SK-N-SH (cell line): ENCODE measurements around the gene RPE65. TPM values are rescaled to one million over a fixed set of nuclear protein-coding genes. Genes with fewer than 3 reads are reported as not detected.
"Not testable (repeated sequence)": the region's sequence is repeated elsewhere in the genome, so short reads cannot be mapped to it uniquely, and the experiment has no call there.

ENCODE experiments used
- CTCF ChIA-PET: fragments of 300-600, 350-600 bp; formaldehyde crosslinking; extraction: SDS; loops from one replicate; lab custom pipeline; 2021; lab: Yijun Ruan, JAX
- POLR2A ChIA-PET: fragments of 350-600 bp; sonication (Branson Sonifier 250); formaldehyde crosslinking; extraction: SDS; loops from one replicate; lab custom pipeline; 2020; ENCODE audit warnings: antibody characterized with exemption, inconsistent platforms; lab: Yijun Ruan, JAX
- DNase-seq: peaks from one replicate; pipeline ENCODE4 v3.0.0; 2012
- H2AFZ ChIP-seq: fragments of 200-600 bp; sonication (generic); 2 replicates; pipeline ENCODE4 v1.8.1; 2016; ENCODE audit warnings: antibody characterized with exemption, mild to moderate bottlenecking, low read depth
- H3F3A ChIP-seq: fragments of 200-600 bp; sonication (generic); replicated peaks from 2 replicates; pipeline ENCODE3; 2016; ENCODE audit warnings: antibody characterized with exemption, mild to moderate bottlenecking; ENCODE audit not compliant: insufficient read depth
- H3K27ac ChIP-seq, 2 experiments: fragments of 200-500 bp in 1 of 2; fragments of 200-600 bp in 1 of 2; sonication (Bioruptor generic) in 1 of 2; sonication (generic), shearing (Covaris generic) in 1 of 2; 2 replicates each; pipeline versions ENCODE4 v1.5.1 to v1.6.1; 2014 to 2016; ENCODE audit warnings: low read depth in 2 of 2, inconsistent platforms in 1 of 2, low read length in 1 of 2, mild to moderate bottlenecking in 1 of 2, mixed read lengths in 1 of 2
- H3K27me3 ChIP-seq: fragments of 200-600 bp; sonication (generic), shearing (Covaris generic); 2 replicates; pipeline ENCODE4 v1.6.1; 2016; ENCODE audit warnings: mixed run types; ENCODE audit not compliant: insufficient read depth
- H3K36me3 ChIP-seq, 2 experiments: fragments of 200-500 bp in 1 of 2; fragments of 200-600 bp in 1 of 2; sonication (Bioruptor generic) in 1 of 2; sonication (generic) in 1 of 2; replicated peaks in 1 of 2; 2 replicates each; pipeline versions ENCODE3 to v1.5.1; 2014 to 2016; ENCODE audit warnings: low read length in 1 of 2, mild to moderate bottlenecking in 1 of 2; ENCODE audit not compliant: insufficient read depth in 2 of 2, control insufficient read depth in 1 of 2
- H3K4me1 ChIP-seq, 2 experiments: fragments of 200-500 bp in 1 of 2; fragments of 200-600 bp in 1 of 2; sonication (Bioruptor generic) in 1 of 2; sonication (generic), shearing (Covaris generic) in 1 of 2; 2 replicates each; pipeline versions ENCODE4 v1.5.1 to v1.6.1; 2014 to 2016; ENCODE audit warnings: low read depth in 1 of 2, low read length in 1 of 2, mixed run types in 1 of 2; ENCODE audit not compliant: insufficient read depth in 2 of 2, control insufficient read depth in 1 of 2
- H3K4me2 ChIP-seq: fragments of 200-600 bp; sonication (generic), shearing (Covaris generic); 2 replicates; pipeline ENCODE4 v1.6.1; 2017; ENCODE audit warnings: mixed run types
- H3K4me3 ChIP-seq, 2 experiments: fragments of 200-500 bp in 1 of 2; fragments of 200-600 bp in 1 of 2; sonication (Bioruptor generic) in 1 of 2; sonication (generic), shearing (Covaris generic) in 1 of 2; 2 replicates each; pipeline versions ENCODE4 v1.5.1 to v1.8.1; 2014 to 2016; ENCODE audit warnings: low read depth in 2 of 2, inconsistent platforms in 1 of 2, low read length in 1 of 2, mild to moderate bottlenecking in 1 of 2, mixed read lengths in 1 of 2, moderate library complexity in 1 of 2
- H3K79me2 ChIP-seq: fragments of 200-600 bp; sonication (generic); 2 replicates; pipeline ENCODE4 v1.8.1; 2017; ENCODE audit warnings: mild to moderate bottlenecking; ENCODE audit not compliant: insufficient read depth
- H3K9ac ChIP-seq: fragments of 200-600 bp; sonication (generic); 2 replicates; pipeline ENCODE4 v1.6.1; 2017; ENCODE audit warnings: mixed run types
- H3K9me2 ChIP-seq: fragments of 200-600 bp; sonication (generic); 2 replicates; pipeline ENCODE4 v1.6.1; 2017; ENCODE audit warnings: mixed run types
- H3K9me3 ChIP-seq: fragments of 200-600 bp; sonication (generic); 2 replicates; pipeline ENCODE4 v1.6.1; 2017; ENCODE audit warnings: mixed run types, mild to moderate bottlenecking, moderate library complexity
- H4K20me1 ChIP-seq: fragments of 200-600 bp; sonication (generic); 2 replicates; pipeline ENCODE4 v1.6.1; 2017; ENCODE audit warnings: mild to moderate bottlenecking, mixed run types; ENCODE audit not compliant: insufficient read depth
- ELF1 ChIP-seq: IDR thresholded peaks from 2 replicates; pipeline ENCODE4 v1.4.0; 2012
- EP300 ChIP-seq, 2 experiments: IDR thresholded peaks; 2 replicates each; pipeline versions ENCODE4 v1.4.0 to v1.6.1; 2012; ENCODE audit warnings: borderline replicate concordance in 1 of 2, low read depth in 1 of 2, low read length in 1 of 2
- EZH2phosphoT487 ChIP-seq: fragments of 200-600 bp; sonication (generic); IDR thresholded peaks from 2 replicates; pipeline ENCODE4 v1.6.1; 2017; ENCODE audit warnings: low read depth, mixed run types, mild to moderate bottlenecking, antibody characterized with exemption, moderate library complexity, borderline replicate concordance
- FOSL2 ChIP-seq: IDR thresholded peaks from 2 replicates; pipeline ENCODE4 v1.4.0; 2012; ENCODE audit warnings: low read depth, mild to moderate bottlenecking, moderate library complexity, borderline replicate concordance
- FOXJ3 ChIP-seq: sonication (generic); formaldehyde crosslinking; IDR thresholded peaks from 2 replicates; pipeline ENCODE4 v1.5.1; 2020; ENCODE audit warnings: mild to moderate bottlenecking, missing genetic modification reagents
- FOXM1 ChIP-seq: IDR thresholded peaks from 2 replicates; pipeline ENCODE4 v1.4.0; 2012; ENCODE audit warnings: low read depth, mild to moderate bottlenecking
- GABPA ChIP-seq: IDR thresholded peaks from 2 replicates; pipeline ENCODE4 v1.4.0; 2012; ENCODE audit warnings: low read depth, mild to moderate bottlenecking
- GATA2 ChIP-seq: sonication (generic); formaldehyde crosslinking; IDR thresholded peaks from 2 replicates; pipeline ENCODE4 v1.5.0; 2020; ENCODE audit warnings: mild to moderate bottlenecking, missing genetic modification reagents
- JUND ChIP-seq: IDR thresholded peaks from 2 replicates; pipeline ENCODE4 v1.4.0; 2012
- MEF2A ChIP-seq: IDR thresholded peaks from 2 replicates; pipeline ENCODE4 v1.4.0; 2012; ENCODE audit warnings: low read depth, borderline replicate concordance
- NRF1 ChIP-seq: IDR thresholded peaks from 2 replicates; pipeline ENCODE4 v1.6.1; 2012; ENCODE audit warnings: low read depth, mild to moderate bottlenecking, low read length
- POLR2AphosphoS5 ChIP-seq: IDR thresholded peaks from 2 replicates; pipeline ENCODE4 v1.6.1; 2012; ENCODE audit warnings: low read depth, low read length
- RAD21 ChIP-seq: IDR thresholded peaks from 2 replicates; pipeline ENCODE4 v1.6.1; 2012; ENCODE audit warnings: mild to moderate bottlenecking, low read length
- RFX5 ChIP-seq: IDR thresholded peaks from 2 replicates; pipeline ENCODE4 v1.6.1; 2012; ENCODE audit warnings: mild to moderate bottlenecking, improper control_type of control experiment, low read length
- RXRA ChIP-seq: IDR thresholded peaks from 2 replicates; pipeline ENCODE4 v1.4.0; 2012; ENCODE audit warnings: low read depth, mild to moderate bottlenecking, borderline replicate concordance
- SIN3A ChIP-seq: IDR thresholded peaks from 2 replicates; pipeline ENCODE4 v1.6.1; 2012; ENCODE audit warnings: low read depth, mild to moderate bottlenecking, low read length, moderate library complexity, borderline replicate concordance
- SMC3 ChIP-seq: IDR thresholded peaks from 2 replicates; pipeline ENCODE4 v1.6.1; 2012; ENCODE audit warnings: low read depth, low read length, improper control_type of control experiment
- YY1 ChIP-seq: IDR thresholded peaks from 2 replicates; pipeline ENCODE4 v1.4.0; 2012; ENCODE audit warnings: low read depth, mild to moderate bottlenecking
- WGBS: methylation state at CpG from one replicate; pipeline ENCODE4 v1.1.6; 2017; ENCODE audit warnings: low lambda C conversion rate; 5-methylcytosine and 5-hydroxymethylcytosine counted together
- polyA plus RNA-seq, 3 experiments: library from polyadenylated mRNA; depleted of rRNA; stranded (reverse); fragments of >200 nt; gene quantifications; 2 replicates each; pipeline ENCODE4 v1.2.3, GENCODE V29; 2012
- TF ChIP-seq, protein P1 (sequence below): IDR thresholded peaks from 2 replicates; pipeline ENCODE4 v1.4.0; 2012; ENCODE audit warnings: low read depth
- TF ChIP-seq, protein P2 (sequence below): fragments of 200-600 bp; sonication (generic); IDR thresholded peaks from 2 replicates; pipeline ENCODE4 v1.6.1; 2017; ENCODE audit warnings: antibody characterized with exemption, mild to moderate bottlenecking, moderate library complexity
- TF ChIP-seq, protein P3 (sequence below): fragments of 150-350 bp; IDR thresholded peaks from 2 replicates; pipeline ENCODE4 v1.6.1; 2016; ENCODE audit warnings: mild to moderate bottlenecking, low read depth, low read length
- TF ChIP-seq, protein P4 (sequence below): IDR thresholded peaks from 2 replicates; pipeline ENCODE4 v1.4.0; 2012; ENCODE audit warnings: low read depth, borderline replicate concordance

Gene RPE65
- polyA plus RNA-seq, 1 of the 3 experiments (the other 2 are of a cell fraction): 0.02 TPM

DNA sequence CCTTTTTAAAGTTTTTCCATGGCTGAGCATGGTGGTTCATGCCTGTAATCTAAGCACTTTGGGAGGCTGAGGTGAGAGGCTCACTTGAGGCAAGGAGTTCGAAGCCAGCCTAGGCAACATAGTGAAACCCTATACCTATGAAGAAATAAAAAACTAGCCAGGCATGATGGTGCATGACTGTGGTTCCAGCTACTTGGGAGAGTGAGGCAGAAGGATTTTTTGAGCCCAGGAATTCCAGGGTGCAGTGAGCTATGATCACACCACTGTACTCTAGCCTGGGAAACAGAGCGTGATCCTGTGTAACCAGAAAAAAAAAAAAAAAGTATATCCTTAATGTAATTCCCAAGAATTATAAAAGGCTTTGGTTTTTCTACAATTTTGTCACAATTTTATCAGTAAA, 29.7 kb upstream of the RPE65 start:
- Histone ChIP-seq H3K27ac (no peak overlapping the region), H3K36me3 (peaks cover 49% of the 10 kb centered on the region in 2 experiments), H2AFZ (no peak overlapping the region), H3F3A (no peaks in the 10 kb centered on the region), H3K9me2 (no peaks in the 10 kb centered on the region), H3K27me3 (no peaks in the 10 kb centered on the region), H3K4me3 (no peak overlapping the region), H3K9me3 (no peaks in the 10 kb centered on the region), H3K4me2 (no peak overlapping the region), H3K9ac (no peak overlapping the region), H3K4me1 (peaks cover 0 to 11% of the 10 kb centered on the region in 2 experiments; a peak in 2 of 4 replicates), H3K79me2 (no peaks in the 10 kb centered on the region), H4K20me1 (no peaks in the 10 kb centered on the region)
- WGBS: 90% methylated on average over 2 of the region's 2 CpGs
- ChIA-PET POLR2A (interaction anchor here (0.7 to 0.8 kb wide), 2 partner anchors 1133 to 1835 kb away, joined by 3 to 5 read pairs; no protein-coding TSS in a partner anchor), CTCF (interaction anchor here (1.3 kb wide), 2 partner anchors 359 to 1258 kb away, joined by 3 to 5 read pairs; no protein-coding TSS in a partner anchor)
- TF ChIP-seq FOSL2 (no peak), EP300 (IDR thresholded peaks at IDR 0.05; ENCODE audit: borderline replicate concordance in 1 of 2, low read depth in 1 of 2, low read length in 1 of 2) (no peak), RAD21 (no peak), JUND (no peak), MEF2A (no peak), POLR2AphosphoS5 (no peak), FOXM1 (no peak), RXRA (no peak), GABPA (no peak)
- TF ChIP-seq, protein P1, sequence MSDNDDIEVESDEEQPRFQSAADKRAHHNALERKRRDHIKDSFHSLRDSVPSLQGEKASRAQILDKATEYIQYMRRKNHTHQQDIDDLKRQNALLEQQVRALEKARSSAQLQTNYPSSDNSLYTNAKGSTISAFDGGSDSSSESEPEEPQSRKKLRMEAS: no peak
- TF ChIP-seq, protein P2, sequence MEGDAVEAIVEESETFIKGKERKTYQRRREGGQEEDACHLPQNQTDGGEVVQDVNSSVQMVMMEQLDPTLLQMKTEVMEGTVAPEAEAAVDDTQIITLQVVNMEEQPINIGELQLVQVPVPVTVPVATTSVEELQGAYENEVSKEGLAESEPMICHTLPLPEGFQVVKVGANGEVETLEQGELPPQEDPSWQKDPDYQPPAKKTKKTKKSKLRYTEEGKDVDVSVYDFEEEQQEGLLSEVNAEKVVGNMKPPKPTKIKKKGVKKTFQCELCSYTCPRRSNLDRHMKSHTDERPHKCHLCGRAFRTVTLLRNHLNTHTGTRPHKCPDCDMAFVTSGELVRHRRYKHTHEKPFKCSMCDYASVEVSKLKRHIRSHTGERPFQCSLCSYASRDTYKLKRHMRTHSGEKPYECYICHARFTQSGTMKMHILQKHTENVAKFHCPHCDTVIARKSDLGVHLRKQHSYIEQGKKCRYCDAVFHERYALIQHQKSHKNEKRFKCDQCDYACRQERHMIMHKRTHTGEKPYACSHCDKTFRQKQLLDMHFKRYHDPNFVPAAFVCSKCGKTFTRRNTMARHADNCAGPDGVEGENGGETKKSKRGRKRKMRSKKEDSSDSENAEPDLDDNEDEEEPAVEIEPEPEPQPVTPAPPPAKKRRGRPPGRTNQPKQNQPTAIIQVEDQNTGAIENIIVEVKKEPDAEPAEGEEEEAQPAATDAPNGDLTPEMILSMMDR: no peak
- DNase-seq: no peak

DNA sequence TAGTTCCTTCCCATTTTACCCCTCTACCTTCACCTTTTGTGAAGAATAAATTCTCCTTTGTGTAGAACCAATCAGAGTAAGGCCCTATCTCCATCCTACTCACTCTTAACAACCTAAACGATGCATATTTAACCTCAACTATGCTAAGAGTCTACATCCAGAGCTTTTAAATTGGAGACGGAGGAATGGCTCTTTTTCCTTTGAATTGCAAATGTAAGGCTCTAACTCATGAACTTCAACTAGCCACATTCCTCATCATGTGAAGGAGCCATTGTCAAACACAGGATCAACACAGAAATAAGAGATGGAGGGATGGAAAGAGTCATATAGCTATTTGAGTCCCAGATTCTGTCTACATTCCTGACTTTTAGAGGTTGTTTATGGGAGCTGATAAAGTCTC, 28.9 kb upstream of the RPE65 start:
- H3K4me3 ChIP-seq: no peak overlapping the region
- peaks cover 43 to 49% of the 10 kb centered on the region in 2 experiments for H3K36me3 ChIP-seq
- TF ChIP-seq NRF1: no peak
- no peak for TF ChIP-seq FOXJ3
- TF ChIP-seq, protein P3, sequence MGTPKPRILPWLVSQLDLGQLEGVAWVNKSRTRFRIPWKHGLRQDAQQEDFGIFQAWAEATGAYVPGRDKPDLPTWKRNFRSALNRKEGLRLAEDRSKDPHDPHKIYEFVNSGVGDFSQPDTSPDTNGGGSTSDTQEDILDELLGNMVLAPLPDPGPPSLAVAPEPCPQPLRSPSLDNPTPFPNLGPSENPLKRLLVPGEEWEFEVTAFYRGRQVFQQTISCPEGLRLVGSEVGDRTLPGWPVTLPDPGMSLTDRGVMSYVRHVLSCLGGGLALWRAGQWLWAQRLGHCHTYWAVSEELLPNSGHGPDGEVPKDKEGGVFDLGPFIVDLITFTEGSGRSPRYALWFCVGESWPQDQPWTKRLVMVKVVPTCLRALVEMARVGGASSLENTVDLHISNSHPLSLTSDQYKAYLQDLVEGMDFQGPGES: no peak
- no peak for TF ChIP-seq FOXM1
- no peak for TF ChIP-seq EZH2phosphoT487
- no peak for TF ChIP-seq SIN3A
- TF ChIP-seq, protein P4, sequence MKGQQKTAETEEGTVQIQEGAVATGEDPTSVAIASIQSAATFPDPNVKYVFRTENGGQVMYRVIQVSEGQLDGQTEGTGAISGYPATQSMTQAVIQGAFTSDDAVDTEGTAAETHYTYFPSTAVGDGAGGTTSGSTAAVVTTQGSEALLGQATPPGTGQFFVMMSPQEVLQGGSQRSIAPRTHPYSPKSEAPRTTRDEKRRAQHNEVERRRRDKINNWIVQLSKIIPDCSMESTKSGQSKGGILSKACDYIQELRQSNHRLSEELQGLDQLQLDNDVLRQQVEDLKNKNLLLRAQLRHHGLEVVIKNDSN: no peak
- no peak for TF ChIP-seq YY1
- TF ChIP-seq RXRA: no peak
- no peak for TF ChIP-seq GATA2 (CRISPR knock-in tag)
- no peak for TF ChIP-seq SMC3
- no peak for TF ChIP-seq ELF1
- no peak for TF ChIP-seq RFX5
- TF ChIP-seq, all 33 proteins: peak for 0
- ChIA-PET CTCF (interaction anchor here (0.8 to 1.3 kb wide), 3 partner anchors 8 to 1259 kb away, joined by 3 to 5 read pairs (median 3); no protein-coding TSS in a partner anchor), POLR2A (interaction anchor here (0.8 kb wide), 1 partner anchor 1133 kb away, joined by 5 read pairs; no protein-coding TSS in a partner anchor)
- H3F3A ChIP-seq: no peaks in the 10 kb centered on the region
- WGBS: 92% methylated on average over 2 of the region's 2 CpGs
- H3K4me1 ChIP-seq: peaks cover 0 to 11% of the 10 kb centered on the region in 2 experiments; a peak in 2 of 4 replicates
- H3K4me2 ChIP-seq: no peak overlapping the region
- no peaks in the 10 kb centered on the region for H3K79me2 ChIP-seq
- H4K20me1 ChIP-seq: no peaks in the 10 kb centered on the region
- no peak overlapping the region for H3K9ac ChIP-seq
- no peaks in the 10 kb centered on the region for H3K9me2 ChIP-seq
- H3K27ac ChIP-seq: no peak overlapping the region
- no peak overlapping the region for H2AFZ ChIP-seq
- DNase-seq: no peak
- H3K9me3 ChIP-seq: no peaks in the 10 kb centered on the region
- no peaks in the 10 kb centered on the region for H3K27me3 ChIP-seq

DNA sequence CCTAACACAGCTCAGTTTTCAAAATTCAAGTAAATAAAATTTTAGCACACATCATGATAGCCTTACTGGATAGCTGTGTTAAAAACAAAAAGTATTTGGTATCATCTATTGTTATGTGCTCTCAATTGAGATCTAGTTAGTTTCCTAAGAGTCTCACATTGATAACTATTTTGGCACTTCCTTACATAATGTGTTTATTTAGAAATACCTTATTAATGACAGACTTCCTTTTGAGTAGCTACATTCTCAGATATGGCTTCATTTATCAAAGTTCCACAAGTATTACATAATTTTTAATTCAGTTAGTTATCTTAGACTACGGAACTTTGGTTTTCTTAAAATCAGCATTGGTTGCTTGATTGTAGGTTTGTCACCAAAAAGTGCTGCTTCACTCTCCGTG, 26.9 kb upstream of the RPE65 start:
- 90% methylated on average over 2 of the region's 2 CpGs for WGBS
- DNase-seq, H4K20me1 ChIP-seq, H3F3A ChIP-seq, H3K4me2 ChIP-seq, H3K9ac ChIP-seq, POLR2A ChIA-PET, H3K27ac ChIP-seq, H3K9me3 ChIP-seq, H3K4me3 ChIP-seq, H3K4me1 ChIP-seq, H3K9me2 ChIP-seq, CTCF ChIA-PET, H3K27me3 ChIP-seq, H3K79me2 ChIP-seq: not testable (repeated sequence)
- H3K36me3 ChIP-seq: peaks cover 30 to 43% of the 10 kb centered on the region in 2 experiments
- H2AFZ ChIP-seq: peak overlapping the region; percentile 38
